Peyer's patch (tissue), 4 donors: ENCODE results near the gene TOM1L2. TPM values are rescaled to one million over a fixed set of nuclear protein-coding genes. Genes with fewer than 3 reads are reported as not detected.

Experiments used
- DNase-seq, 3 donors: peaks; one replicate each; pipeline ENCODE4 v3.0.0-alpha.2; 2017 to 2019
- H3K27ac ChIP-seq, 4 donors: fragments of 200-600 bp; sonication (generic); one replicate each; pipeline ENCODE4 v1.5.1; 2016 to 2019
- H3K27me3 ChIP-seq, 2 donors: fragments of 200-600 bp; sonication (generic); one replicate each; pipeline ENCODE4 v1.5.1; 2019
- H3K36me3 ChIP-seq, 3 donors: fragments of 200-600 bp; sonication (generic); one replicate each; pipeline ENCODE4 v1.5.1; 2016 to 2019
- H3K4me1 ChIP-seq, 4 donors: fragments of 200-600 bp; sonication (generic); one replicate each; pipeline ENCODE4 v1.5.1; 2016 to 2019
- H3K4me3 ChIP-seq, 4 donors: fragments of 200-600 bp; sonication (generic); 1 replicate in 3 of 4; 2 replicates in 1 of 4; pipeline ENCODE4 v1.5.1; 2016 to 2019; ENCODE audit warnings: mild to moderate bottlenecking in 1 of 4
- H3K9me3 ChIP-seq, 4 donors: fragments of 200-600 bp; sonication (generic); one replicate each; pipeline ENCODE4 v1.5.1; 2016 to 2019; ENCODE audit warnings: mild to moderate bottlenecking in 1 of 4
- POLR2A ChIP-seq, 2 donors: fragments of 450-650 bp; IDR thresholded peaks; one replicate each; pipeline ENCODE4 v1.5.1; 2017; ENCODE audit warnings: antibody characterized with exemption in 2 of 2, mild to moderate bottlenecking in 2 of 2, moderate library complexity in 2 of 2
- total RNA-seq, 4 donors: library from RNA; depleted of rRNA; stranded (reverse); fragments of >200 nt; gene quantifications; one replicate each; pipeline ENCODE4 v1.1.0, GENCODE V29; 2016
- TF ChIP-seq, protein P1 (sequence below), 6 experiments: fragments of 450-650 bp in 4 of 6; fragments of 200-600 bp in 2 of 6; sonication (generic) in 1 of 6; IDR thresholded peaks; one replicate each; pipeline ENCODE4 v1.5.1; 2017 to 2019; ENCODE audit warnings: antibody characterized with exemption in 6 of 6, mild to moderate bottlenecking in 3 of 6, moderate library complexity in 1 of 6

TOM1L2 gene
- total RNA-seq, 4 donors from 2014 or later, result 49.5 to 74.8 (median 62.7) TPM

DNA sequence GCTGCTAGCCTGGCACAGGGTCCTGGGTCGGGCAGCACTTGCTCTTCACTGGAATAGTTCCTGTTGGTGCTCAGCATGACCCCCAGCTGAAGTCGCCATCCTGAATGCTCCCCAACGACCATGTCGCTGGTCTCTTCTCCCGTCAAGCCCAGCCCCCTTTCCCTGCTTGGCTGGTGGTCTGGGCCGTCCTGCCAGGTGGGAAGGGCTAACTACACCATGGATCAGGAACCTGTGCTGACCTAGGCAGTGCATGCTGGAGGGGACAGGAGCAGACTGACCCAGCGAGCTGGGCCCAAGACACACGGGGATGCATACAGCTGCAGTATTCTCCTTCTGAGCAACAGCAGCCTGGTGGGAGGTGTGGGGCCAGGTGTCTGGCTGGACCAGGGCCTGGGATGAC is 126.2 kb downstream of the TOM1L2 start:
- Histone ChIP-seq H3K36me3 (peaks cover 0 to 11% (median 0%) of the 10 kb centered on the region in 3 donors), H3K9me3 (no peaks in the 10 kb centered on the region), H3K27ac (no peak overlapping the region), H3K27me3 (no peaks in the 10 kb centered on the region), H3K4me3 (no peak overlapping the region), H3K4me1 (peaks cover 1 to 27% (median 20%) of the 10 kb centered on the region in 4 donors)
- TF ChIP-seq, protein P1, sequence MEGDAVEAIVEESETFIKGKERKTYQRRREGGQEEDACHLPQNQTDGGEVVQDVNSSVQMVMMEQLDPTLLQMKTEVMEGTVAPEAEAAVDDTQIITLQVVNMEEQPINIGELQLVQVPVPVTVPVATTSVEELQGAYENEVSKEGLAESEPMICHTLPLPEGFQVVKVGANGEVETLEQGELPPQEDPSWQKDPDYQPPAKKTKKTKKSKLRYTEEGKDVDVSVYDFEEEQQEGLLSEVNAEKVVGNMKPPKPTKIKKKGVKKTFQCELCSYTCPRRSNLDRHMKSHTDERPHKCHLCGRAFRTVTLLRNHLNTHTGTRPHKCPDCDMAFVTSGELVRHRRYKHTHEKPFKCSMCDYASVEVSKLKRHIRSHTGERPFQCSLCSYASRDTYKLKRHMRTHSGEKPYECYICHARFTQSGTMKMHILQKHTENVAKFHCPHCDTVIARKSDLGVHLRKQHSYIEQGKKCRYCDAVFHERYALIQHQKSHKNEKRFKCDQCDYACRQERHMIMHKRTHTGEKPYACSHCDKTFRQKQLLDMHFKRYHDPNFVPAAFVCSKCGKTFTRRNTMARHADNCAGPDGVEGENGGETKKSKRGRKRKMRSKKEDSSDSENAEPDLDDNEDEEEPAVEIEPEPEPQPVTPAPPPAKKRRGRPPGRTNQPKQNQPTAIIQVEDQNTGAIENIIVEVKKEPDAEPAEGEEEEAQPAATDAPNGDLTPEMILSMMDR (IDR thresholded peaks at IDR 0.05), result no peak
- no peak for TF ChIP-seq POLR2A (IDR thresholded peaks at IDR 0.05)
- DNase-seq, result no peak

DNA sequence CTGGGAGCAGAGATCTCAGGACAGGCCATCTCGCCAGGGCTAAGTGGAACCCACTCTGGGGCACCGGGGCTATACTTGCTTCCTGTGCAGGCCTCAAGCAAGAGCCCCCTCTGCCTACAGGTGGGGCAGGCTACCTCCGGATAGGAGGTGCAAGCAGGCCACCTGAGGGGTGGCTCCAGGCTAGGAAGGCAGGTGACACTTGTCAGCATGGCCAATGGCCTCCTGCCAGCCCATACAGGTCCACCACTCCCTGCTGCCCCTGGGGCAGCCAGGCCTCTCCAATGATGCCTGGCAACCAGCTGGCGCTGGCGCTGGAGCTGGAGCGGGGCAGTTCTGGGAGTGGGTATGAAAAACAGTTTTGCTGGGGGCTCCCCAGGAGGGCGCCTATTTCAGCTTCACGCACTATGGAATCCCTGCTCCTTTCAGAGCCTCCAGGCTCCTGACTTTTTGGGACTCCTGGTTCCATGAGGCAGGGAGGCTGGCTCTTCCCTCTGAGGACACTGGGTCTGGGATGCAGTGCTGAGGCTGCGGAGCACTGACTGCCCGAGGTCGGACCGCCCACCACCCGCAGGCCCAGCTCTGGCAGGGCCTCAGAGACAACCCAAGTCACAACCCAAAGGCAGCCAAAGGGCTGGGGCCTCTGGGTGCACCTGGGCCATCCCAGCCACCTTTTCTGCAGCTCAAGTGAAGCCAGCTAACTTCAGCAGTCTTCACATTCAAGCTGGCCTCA is 127.0 kb downstream of the TOM1L2 start:
- TF ChIP-seq POLR2A (IDR thresholded peaks at IDR 0.05), result no peak
- TF ChIP-seq, protein P1 (IDR thresholded peaks at IDR 0.05), result no peak
- H3K4me3 ChIP-seq, result no peak overlapping the region
- no peaks in the 10 kb centered on the region for H3K27me3 ChIP-seq
- H3K27ac ChIP-seq, result no peak overlapping the region
- H3K9me3 ChIP-seq, result no peaks in the 10 kb centered on the region
- H3K4me1 ChIP-seq, result peaks cover 5 to 27% (median 20%) of the 10 kb centered on the region in 4 donors
- H3K36me3 ChIP-seq, result peaks cover 0 to 11% (median 0%) of the 10 kb centered on the region in 3 donors
- no peak for DNase-seq

DNA sequence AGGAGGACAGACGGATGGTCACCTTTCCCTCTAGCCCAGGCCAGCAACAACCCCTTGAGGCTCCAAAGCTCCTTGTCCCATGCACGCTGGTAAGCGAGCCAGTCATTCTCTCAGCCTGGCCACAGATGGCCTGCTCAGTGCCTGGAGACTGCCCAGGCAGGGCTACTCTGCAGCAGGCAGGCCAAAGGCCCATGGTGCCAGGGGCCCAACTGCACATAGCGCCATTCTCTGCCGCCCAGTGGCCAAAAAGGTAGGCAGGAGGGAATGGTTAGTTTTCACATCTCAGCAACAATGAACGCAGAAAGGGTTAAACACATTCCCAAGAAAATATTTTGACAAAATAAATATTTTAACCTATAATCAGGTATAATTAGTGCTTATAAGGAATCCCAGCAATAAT is 127.7 kb downstream of the TOM1L2 start:
- no peaks in the 10 kb centered on the region for H3K27me3 ChIP-seq
- peaks cover 0 to 11% (median 0%) of the 10 kb centered on the region in 3 donors for H3K36me3 ChIP-seq
- TF ChIP-seq, protein P1 (IDR thresholded peaks at IDR 0.05), result no peak
- no peak for TF ChIP-seq POLR2A (IDR thresholded peaks at IDR 0.05)
- DNase-seq, result no peak
- no peak overlapping the region for H3K4me3 ChIP-seq
- H3K4me1 ChIP-seq, result peaks cover 5 to 24% (median 17%) of the 10 kb centered on the region in 4 donors
- H3K9me3 ChIP-seq, result no peaks in the 10 kb centered on the region
- H3K27ac ChIP-seq, result no peak overlapping the region

DNA sequence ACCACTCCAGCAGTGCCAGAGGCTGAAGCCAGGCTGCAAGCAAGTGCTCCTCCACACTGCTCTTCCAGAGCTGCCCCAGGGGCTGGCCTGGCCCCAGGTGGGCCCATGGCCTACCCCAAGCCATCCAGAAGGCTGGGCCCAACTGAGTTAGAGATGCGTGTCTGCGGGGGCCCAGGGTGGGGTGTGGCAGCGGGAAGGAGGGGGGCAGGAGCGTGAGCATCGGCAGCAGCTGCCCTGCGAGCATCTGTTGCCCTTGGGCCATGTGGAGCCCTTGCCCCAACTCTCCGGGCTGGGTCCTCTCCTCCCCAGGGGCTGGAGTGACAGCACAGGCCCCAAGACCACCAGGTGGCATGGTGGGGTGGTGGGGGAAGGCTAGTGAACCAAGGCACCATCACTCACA is 128.1 kb downstream of the TOM1L2 start:
- Histone ChIP-seq H3K4me3 (no peak overlapping the region), H3K9me3 (no peaks in the 10 kb centered on the region), H3K4me1 (peaks cover 9 to 24% (median 15%) of the 10 kb centered on the region in 4 donors), H3K27me3 (no peaks in the 10 kb centered on the region), H3K36me3 (peaks cover 0 to 11% (median 0%) of the 10 kb centered on the region in 3 donors), H3K27ac (no peak overlapping the region)
- TF ChIP-seq POLR2A (IDR thresholded peaks at IDR 0.05), result no peak
- DNase-seq, result no peak

DNA sequence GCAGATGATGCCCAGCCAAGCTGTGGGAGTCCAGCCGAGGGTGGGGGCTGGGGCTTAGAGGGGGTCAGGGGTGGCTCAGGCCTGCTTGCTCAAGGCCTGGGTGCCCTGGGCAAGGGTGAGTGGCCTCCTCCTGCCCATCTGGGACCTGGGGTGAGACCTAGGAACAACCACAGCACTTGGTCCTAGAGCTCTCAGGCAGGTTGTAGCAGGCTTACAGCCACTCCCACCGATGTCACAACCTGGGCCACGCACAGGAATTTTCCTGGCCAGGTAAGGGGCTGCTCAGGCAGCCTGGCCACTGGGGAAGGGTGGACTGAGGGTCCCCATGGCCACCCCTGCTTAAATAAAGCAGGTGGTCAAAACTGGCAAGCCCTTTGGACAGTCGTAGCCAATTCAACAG is 129.1 kb downstream of the TOM1L2 start:
- peaks cover 0 to 11% (median 0%) of the 10 kb centered on the region in 3 donors for H3K36me3 ChIP-seq

More for the DNA sequence above, 129.1 kb downstream of the TOM1L2 start:
- Histone ChIP-seq H3K27ac (no peak overlapping the region), H3K4me3 (no peak overlapping the region), H3K27me3 (no peaks in the 10 kb centered on the region), H3K4me1 (peaks cover 9 to 24% (median 11%) of the 10 kb centered on the region in 4 donors), H3K9me3 (no peaks in the 10 kb centered on the region)
- no peak for DNase-seq
- TF ChIP-seq, protein P1 (IDR thresholded peaks at IDR 0.05), result no peak
- TF ChIP-seq POLR2A (IDR thresholded peaks at IDR 0.05), result no peak
